SKM-1 (cell line): ENCODE results near the gene CASZ1.

Experiments used
- DNase-seq: peaks from one replicate; lab custom pipeline; 2025; ENCODE audit not compliant: unreplicated experiment; lab: John Stamatoyannopoulos, UW

The CASZ1 gene

DNA sequence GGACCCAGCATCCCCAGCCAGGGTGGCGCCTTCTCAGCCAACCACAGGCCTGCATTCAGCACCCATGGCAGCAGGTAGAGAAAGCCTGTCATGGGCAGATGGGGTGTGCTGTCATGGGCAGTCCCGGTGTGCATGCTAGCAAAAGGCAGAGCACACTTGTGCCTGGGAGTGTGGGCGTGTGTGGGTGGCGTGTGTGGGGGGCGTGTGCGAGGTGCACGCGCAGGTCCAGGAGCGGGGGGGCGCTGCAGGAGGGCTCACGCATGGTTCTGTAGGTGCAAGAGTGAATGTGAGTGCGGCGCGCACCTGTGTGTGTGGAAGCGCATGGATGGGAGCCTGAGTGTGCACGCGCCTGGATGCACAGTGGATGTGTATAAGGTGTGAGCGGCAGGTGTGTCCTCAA, 137.2 kb downstream of the CASZ1 start:
- no peak for DNase-seq

DNA sequence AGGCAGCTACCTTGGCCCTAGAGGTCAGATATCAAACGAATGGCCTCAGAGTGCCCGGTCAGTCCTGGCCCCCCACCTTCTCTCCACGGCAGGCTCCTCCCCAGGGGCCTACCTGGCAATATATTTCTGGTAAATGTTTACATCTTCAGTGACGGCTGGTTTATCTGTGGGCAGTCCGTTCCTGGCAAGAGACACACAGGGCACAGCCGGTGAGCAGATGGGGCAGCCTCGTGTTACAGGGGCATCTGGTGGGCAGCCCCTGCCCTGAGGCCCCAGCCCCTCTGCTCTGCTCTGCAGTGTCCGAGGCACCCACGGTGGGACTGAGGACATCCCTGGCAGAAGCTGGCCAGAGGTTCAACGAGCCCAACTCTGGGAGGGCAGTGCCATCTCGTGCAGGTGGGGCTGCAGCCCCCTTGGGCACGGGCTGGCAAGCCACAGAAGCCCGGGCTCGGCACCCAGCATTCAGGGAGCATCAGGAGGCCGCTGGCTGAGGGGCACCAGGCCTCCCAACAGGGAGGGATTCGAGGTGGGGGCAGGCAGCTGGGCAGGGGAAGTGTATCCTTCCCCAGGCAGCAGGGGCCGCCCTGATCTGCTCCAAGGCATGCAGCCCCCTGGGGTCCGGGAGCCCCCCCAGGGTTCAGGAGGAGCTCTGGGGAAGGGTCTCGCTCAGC, 137.9 kb downstream of the CASZ1 start:
- no peak for DNase-seq

DNA sequence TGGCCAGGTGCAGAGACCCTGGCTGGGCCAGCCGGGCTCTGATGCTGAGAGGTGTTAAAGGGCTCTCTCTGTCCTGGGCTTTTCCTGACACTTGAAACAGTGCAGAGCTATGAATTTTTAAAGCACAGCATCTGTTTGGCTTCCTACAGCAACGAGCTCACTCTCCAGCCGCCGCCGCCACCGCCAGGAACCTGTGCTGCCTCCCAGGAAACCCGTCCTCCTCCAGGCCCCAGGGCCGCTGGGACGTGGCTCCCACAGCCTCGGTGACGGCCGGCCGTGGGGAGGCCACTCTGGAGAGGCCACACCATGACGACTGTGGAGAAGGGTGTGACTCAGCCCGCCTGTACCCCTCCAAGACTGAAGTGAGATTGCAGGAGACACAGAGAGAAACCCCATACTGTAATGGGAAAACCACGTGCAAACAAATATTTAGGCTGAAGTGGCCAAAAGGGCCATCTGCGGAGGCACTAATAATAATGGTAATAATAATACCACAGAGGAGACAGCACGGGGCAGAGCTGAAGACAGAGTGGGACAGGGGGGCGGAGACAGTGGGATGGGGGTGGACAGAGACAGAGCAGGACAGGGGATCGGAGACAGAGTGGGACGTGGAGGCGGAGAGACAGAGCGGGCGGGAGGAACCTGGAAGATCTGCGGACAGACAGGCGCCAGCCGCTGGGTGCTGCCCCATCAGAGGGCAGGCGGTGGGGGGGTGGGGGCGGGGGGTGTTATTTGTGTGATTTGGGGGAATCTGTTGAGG, 139.2 kb downstream of the CASZ1 start:
- DNase-seq, result no peak

DNA sequence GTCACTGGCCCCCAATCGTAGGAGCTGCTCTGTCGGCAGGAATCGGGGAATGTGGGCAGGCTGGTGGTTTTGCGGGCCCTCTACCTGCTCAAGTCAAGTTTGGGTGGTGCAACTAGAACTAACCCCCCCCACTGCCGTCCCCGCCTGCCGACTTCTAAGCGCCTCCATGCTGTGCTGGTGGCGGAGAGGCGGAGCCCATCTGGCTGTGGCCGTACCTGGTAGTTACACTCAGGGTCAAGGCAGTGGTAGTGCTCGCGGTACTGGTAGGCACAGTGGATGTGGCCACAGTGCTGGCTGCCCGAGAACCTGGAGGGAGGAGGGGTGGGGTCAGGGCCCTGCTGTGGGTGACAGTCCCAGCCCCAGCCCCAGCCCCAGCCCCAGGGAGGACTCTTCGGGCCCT, 140.0 kb downstream of the CASZ1 start:
- DNase-seq, result no peak

DNA sequence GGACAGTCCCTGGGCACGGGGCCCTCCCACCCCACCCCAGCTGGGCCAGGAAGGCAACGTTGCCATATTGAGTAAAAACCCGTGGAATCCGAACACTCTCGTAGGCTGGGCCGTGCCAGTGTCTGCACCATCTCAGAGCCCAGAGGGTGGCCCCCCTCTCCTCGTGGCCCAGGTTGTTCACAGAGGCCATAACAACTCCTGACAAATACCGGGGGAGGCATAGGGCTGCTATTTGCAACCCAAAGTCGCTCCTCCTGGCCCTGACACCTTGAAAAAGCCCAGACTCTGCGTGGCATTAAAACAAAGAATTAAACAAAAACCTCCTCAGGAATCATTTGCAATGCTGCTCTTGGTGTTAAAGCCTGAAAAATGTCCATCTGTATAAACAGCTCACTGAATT, 141.4 kb downstream of the CASZ1 start:
- no peak for DNase-seq

DNA sequence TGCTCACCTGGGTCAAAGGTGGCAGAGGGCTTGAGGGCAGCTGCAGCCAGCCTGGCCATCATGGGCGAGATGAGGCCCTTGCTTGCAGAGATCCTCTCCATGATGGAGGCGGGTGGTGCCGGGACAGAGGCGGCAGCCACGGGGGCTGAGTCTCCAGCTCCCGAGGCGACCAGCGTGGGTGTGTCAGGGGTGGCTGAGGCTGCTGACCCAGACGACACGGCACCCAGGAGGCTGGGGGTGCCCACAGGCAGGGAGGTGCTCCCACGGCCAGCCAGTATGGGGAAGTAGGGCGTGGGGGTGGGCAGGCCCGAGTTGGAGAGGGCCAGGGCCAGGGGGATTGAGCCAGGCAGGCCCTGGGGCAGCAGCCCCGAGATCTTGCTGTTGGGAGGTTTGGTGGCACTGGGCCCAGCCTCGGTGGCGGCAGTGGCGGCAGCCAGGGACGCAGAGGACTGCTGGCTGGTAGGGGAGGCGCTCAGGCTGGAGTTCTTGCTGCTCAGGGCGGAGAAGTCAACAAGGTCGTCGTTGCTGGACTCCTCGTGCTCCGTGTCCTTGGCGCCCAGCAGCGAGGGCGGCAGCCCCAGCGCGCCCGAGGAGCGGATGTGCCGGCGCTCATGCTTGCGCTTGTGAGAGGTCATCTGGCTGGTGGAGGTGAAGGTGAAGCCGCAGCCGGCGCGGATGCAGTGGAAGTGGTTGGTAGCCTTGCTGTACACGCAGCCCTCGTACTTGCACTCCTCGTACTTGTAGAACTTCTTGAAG, 142.9 kb downstream of the CASZ1 start:
- DNase-seq, result no peak

DNA sequence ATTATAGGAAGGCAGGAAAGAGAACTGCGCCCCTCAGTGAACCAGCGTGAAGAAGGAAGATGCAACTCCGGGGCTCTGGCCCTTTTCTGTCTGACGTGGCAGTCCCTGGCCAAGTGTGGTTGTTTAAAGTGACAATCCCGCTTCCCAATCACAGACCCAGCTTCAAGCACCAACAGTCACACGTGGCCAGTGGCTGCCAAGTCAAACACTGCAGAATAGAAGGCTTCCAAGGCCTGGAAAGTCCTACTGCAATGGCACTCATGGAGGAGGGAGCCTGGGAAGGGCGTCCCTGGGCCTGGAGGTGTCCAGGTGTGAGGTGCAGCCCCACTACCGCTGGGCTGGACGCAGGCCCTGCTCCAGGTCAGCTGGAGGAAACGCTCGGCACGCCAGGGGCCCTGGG, 143.8 kb downstream of the CASZ1 start:
- no peak for DNase-seq

DNA sequence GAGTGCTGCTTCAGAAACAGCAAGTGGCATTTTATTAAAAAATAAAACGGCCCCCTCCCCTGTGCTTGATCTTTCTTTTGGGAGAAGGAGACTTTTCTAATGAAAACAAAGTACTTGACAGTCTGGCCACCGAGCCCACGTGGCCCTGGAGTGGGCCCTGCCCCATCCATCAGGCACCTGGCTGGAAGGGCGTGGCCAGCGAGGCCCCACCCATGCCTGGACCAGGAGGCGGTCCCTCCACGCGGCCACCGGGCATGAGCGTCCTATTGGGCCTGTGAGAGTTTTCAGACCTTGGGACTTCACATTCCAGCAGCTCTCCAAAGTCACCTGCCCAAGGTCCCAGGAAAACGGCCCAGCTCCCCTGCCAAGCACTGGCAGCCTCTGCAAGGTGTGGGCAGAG, 144.7 kb downstream of the CASZ1 start:
- DNase-seq, result no peak

DNA sequence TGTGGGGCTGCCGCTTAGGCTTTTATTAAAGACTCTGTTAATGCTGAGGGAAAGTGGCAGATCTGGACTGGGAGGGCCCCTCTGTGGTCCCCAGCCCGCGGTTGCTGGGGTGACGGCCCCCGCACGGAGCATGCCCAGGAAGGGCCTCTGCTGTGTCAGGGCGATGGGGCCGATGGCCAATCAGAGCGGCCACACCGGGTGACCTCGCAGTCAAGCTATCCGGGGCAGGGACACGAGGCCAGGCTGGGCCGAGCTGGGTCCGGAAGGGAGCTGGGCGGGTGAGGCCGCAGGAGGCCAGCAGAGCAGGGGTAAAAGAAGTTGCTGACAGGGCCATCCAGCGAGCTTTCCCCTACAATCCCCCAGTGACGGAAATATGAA, 145.1 kb downstream of the CASZ1 start:
- no peak for DNase-seq

DNA sequence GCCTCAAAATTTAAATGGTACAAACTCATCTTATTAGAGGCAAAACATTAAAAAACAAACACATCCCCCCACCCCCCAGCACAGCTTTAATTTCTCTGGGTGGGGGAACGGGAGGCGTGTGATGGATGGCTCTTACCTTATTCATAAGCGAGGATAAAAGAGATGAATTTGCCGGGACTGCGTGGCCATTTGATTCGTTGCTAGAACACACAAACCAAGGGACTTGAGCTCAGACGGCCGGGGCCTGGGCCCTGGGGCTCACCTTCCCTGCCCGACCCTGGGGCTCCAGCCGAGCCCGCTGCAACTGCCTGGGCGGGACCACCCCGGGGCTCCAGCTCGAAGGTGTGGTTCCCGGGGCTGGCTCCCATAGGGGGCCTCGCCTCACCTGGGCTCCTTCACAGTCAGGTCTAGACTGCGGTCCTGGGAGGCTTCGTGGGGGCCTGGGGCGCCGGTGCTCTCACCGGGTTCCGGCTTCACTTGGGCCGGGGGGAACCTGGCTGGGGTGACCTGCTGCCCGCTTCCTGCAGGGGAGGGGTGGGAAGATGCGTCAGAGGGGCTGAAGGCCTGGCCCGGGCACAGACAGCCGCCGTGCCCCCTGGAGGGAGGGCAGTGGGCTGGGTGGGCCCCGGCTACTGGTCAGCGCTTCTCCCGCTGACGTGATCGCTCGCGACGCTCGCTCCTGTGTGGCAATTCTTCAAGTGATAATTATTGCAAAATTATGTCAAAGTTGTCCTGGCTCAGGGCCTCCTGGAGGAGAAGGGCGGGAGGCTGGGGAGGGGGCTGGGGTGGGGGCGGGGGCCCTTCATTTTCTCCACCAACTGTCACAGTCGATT, 145.7 kb downstream of the CASZ1 start:
- DNase-seq, result no peak

DNA sequence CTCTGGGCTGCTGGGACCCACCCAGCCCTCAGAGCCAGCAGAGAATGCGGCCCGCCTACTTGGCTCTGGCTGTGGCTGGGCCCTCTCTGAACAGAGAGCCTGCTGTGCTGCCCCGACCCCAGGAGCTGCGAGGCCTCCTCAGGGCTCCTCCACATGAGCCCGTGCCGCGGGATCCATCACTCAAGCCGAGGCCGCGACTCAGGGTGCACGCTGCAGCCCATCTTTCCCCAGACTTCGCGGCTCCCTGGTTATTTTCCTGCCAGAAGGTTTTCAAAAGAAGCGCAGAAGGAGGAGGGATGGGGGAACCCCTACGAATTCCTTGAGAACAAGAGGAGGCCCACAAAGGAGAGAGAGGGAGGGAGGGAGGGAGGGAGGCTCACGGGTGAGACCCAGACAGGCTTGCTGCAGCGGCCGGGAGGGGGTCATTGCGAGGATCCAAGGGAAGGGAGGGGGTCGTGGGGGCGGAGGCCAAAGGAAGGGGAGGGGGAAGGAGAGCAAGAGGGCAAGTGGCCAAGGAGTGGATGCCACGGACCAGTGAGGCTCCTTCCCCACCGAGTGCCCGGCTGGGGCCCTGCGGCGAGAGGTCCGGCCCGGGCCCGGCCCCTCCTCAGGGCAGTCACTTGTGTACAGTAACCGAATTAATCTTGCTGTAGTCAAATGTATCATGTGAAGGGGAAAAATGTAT, 146.8 kb downstream of the CASZ1 start:
- DNase-seq, result no peak

DNA sequence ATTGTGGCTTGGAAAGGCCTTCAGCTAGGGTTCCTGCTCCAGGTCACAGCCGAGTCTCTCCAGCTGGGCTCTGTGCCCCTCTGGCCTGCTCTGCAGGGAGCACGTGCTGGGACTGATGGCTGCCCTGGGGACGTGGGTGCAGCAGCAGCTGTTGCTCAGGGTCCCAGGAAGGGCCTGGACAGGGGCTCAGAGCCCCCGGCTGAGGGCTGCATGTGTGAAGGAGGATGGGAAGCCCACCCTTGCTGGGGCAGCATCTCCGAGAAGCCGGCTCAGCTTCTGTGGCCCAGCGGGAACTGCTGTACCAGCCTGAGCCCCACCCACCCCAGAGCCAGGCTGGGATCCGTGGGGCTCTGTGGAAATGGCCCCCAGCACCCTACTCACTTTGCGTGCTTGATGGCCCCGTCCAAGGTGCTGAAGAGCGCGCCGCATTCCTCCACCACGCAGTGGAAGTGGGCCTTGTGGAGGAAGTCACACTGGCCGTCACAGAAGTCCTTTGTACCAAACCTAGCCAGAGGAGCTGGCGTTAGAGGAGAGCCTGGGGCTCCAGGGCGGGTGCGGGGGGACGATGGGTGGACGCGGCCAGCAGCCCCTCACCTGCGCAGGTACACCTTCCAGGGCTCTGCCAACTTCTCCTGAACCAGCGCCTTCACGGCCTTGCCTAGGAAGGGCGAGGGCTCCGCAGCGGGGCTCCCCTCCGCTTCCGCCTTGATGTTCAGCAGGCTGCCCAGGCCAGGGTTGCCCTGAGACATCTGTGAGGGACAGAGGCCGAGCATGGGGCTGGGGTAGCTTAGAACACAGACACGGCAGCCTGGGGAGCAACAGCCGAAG, 147.5 kb downstream of the CASZ1 start:
- no peak for DNase-seq

DNA sequence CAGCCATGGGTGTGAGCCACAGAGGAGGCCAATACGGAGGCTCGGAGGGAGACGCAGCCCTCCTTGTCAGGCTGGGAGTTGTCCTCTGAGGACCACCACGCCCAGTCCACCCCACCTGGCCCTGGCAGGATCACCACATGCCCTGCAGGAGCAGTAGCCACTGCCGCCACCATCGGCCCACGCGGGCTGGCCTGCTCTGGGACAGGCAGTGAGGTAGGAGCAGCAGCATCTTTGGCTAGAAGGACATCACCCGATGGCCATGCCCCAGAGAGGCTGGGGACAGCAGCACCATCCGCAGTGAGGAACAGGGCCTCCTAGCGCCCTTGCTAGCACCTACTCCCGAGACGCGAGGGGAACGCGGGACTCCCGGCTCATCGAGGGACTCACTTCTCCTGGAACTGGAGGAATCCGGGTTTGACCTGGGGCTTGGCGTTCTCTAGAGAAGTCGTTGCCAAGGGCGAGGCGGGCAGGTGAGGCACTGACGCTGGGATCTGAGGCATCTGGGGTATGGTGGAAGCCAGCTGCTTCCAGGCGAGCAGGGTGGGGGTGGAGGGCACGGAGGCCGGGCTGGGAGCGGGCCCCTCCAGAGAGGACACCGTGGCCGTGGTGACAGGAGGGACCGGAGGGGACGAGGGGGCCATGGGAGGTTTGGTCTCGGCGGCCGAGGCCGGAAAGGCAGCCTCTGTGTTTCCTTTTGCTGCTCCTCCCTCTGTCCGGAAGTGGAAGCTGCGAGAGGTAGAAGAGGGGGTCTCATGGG, 148.9 kb downstream of the CASZ1 start:
- no peak for DNase-seq

DNA sequence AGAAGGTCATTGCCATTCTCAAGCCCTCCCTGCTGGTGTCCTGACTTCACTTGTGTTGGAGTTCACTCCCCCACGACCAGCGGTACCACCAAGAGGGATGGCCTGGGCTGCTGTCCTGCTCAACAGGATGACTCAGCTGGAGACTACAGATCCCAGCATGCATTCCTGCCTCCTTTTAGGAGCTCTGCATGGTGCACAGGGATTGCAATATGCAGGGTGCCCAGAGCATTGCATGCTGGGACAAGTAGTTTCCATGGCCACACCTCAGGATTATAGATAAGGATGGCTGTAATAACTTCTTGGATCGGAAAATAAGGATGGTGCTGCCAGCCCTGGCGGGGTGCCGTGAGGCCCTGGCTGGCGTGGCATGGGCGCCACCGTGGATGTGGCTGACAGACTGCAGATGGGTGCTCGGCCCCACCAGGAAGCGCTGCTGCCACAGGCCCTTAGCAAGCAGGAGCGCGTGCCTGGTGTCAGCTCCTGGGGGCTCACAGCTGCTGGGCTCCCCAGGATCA, 150.0 kb downstream of the CASZ1 start:
- DNase-seq, result no peak

DNA sequence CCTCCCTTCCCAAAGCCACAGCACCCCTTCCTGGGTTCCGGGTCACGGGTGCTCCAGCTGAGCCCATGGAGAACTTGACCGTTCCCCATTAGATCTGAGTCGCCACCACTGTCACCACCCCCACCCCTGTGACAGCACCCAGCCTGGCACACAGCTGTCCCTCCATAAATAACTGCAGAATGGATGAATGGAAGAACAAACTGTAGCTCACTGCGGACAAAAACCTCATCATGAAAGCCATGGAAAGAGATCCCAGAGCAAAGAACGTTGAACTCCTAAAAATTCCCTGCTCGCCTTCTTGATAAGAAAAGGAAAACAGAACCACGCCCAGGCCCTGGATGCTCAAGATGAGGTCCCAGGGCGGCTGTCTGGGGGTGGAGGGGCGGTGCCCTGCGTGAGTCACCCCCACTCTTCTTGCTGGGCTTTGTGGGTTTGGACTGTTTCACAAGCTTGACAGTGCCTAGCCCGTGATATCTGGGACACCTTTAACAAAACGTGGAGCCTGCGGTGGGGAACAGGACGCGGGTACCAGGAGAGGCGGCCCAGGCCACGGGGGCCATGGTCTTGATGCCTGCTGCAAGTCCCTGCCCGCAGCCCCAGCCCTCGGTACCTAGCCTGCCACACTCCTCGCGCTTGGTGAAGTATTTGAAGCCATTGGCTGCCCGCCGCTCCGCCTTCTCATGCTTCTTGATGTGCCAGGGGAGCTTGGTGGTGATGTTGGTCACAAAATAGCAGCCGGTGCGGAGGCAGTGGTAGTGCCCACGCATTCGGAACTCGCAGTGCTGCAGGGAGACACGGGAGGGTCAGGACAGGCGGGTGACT, 151.9 kb downstream of the CASZ1 start:
- DNase-seq, result no peak

DNA sequence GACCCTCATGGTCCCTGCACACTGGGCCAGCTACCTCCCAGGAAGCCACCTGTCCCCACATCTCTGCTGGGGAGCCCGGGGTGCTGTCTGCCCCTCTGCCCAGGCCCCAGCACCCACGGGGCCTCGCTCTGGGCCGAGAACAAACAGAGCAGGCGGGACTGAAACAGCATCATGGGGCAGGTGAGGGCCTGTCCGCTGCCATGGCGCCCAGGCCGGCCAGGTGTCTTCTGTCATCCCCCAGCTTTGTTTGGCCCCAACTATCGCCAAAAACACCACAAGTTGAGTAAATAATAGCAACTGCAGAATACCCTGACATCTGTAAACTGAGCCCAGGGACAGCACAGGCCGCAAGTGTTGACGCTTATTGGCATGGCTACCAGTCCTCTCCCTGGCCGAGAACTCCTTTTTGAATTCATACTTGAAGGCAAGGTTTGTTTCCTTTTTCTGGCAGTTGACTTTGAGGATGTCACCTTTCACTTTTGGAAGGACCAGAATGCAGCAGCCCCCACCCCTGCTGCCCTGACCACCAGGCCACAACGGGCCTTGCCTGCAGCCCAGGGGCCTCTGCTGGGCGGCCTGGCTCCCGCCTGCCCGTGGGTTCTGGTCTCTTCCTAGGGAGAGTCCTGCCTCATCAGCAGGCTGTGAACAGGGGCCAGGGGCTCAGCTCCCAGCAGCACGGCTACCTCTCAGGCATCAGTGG, 152.7 kb downstream of the CASZ1 start:
- no peak for DNase-seq

DNA sequence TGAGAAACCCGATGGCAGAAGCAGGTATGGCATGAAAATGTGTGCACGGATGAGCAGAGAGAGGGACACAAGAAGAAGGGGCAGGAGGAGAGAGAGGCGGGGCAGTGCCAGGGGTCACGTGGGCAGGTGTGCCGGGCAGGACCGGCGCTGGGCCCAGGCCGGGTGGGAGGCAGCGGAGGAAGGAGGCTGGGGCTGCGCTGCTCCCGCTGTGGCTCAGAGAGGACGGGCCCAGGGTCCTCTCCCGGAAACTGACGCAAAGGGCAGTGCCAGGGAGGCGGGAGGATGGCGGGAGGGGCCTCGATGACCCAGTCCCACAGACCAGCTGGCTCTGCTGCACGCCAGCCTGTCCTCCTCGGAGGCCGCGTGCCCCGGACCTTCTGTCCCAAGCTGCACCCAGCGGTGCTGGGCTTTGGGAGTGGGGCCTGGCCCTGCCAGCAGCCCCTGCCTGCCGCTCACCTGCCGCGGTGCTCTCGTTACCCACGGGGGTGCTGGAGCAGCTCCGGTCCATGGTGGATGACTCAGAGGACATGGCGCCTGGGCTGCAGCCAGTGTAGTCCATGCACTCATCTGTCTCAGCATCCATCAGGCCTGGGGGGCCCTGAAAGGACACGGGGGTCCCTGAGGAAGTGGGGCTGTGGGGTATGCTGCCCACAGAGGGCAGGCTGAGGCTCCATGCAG, 153.9 kb downstream of the CASZ1 start:
- DNase-seq, result no peak
